LNCAP (cell line): ENCODE results near the gene GSX2.

Source experiments
- TF ChIP-seq, protein P1 (sequence below): fragments of 450-650 bp; IDR thresholded peaks from 2 replicates; pipeline ENCODE4 v1.5.1; 2017; ENCODE audit warnings: mild to moderate bottlenecking

GSX2 gene

DNA sequence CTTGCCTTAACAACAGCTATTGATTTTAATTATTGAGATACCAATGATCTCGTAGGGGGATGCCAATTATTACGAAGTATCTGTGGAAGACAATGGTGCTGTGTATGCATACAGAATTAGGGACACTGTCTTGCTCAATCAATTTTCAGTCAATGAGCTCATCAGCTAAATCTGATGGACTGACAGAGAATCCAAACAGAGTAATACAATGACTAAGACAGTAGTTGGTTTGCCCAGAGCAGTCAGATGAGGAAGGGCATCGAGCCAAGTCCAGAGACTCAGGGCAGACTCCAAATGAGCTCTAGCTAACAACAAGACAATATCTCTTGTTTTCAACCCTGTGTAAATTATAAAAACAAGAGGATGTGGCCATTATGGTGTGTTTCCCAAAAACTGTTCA is 14.7 kb upstream of the GSX2 start:
- TF ChIP-seq, protein P1, sequence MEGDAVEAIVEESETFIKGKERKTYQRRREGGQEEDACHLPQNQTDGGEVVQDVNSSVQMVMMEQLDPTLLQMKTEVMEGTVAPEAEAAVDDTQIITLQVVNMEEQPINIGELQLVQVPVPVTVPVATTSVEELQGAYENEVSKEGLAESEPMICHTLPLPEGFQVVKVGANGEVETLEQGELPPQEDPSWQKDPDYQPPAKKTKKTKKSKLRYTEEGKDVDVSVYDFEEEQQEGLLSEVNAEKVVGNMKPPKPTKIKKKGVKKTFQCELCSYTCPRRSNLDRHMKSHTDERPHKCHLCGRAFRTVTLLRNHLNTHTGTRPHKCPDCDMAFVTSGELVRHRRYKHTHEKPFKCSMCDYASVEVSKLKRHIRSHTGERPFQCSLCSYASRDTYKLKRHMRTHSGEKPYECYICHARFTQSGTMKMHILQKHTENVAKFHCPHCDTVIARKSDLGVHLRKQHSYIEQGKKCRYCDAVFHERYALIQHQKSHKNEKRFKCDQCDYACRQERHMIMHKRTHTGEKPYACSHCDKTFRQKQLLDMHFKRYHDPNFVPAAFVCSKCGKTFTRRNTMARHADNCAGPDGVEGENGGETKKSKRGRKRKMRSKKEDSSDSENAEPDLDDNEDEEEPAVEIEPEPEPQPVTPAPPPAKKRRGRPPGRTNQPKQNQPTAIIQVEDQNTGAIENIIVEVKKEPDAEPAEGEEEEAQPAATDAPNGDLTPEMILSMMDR: no peak

DNA sequence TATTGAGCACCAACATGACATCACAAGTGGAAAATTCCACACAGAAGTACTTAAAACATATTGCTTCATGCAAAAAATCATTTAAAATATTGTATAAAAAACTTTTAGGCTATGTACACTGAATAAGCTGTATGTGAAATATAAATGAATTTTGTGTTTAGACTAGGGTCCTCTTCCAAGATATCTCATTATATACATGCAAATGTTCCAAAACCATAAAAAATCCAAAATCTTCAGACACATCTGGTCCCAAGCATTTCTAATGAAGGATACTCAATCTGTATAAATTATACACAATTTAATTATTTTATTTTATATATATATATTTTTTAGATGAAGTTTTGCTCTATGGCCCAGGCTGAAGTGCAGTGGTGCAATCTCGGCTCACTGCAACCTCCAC is 10.1 kb upstream of the GSX2 start:
- TF ChIP-seq, protein P1: no peak

- TF ChIP-seq, protein P1: no peak
Observed at GRCh38 chr4:54090404-54090803, 9.6 kb upstream of the GSX2 start.

GRCh38 chr4:54090804-54091623 is 8.9 kb upstream of the GSX2 start:
- TF ChIP-seq, protein P1: no peak

DNA sequence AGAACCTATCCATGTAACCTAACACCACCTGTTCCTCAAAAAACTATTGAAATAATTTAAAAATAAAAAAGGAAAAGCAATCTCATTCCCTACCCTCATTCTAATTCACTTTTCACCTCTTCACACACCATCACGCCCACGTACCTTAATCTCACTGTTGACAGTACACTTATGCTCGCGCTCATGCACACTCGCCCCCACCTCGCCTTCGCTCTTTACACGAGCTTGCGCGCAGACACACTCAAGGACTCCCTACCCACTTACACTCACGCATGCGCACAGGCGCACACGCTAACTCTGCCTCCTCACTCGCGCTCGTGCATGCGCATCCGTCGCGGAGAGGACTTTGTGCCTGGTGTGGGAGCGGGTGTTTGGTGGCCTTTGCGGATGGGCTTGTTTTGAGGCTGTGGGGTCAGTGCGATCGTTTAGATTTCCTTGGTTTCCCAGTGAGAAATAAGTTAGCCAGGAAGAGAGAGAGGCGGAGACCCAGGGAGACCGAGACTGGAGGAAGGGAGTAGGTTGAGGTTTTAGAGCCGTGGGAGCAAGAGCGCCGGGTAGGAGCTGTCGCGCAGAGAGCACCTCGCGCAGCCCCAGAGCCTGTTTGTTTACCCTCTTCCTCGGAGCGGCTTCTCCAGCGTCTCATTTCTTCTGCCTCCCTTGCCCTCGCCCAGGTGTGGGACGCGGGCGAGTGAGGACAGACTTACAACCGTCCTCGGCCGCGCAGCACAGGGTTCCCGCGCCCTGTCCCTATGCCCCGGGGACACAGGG is 8.1 kb upstream of the GSX2 start:
- TF ChIP-seq, protein P1: no peak

DNA sequence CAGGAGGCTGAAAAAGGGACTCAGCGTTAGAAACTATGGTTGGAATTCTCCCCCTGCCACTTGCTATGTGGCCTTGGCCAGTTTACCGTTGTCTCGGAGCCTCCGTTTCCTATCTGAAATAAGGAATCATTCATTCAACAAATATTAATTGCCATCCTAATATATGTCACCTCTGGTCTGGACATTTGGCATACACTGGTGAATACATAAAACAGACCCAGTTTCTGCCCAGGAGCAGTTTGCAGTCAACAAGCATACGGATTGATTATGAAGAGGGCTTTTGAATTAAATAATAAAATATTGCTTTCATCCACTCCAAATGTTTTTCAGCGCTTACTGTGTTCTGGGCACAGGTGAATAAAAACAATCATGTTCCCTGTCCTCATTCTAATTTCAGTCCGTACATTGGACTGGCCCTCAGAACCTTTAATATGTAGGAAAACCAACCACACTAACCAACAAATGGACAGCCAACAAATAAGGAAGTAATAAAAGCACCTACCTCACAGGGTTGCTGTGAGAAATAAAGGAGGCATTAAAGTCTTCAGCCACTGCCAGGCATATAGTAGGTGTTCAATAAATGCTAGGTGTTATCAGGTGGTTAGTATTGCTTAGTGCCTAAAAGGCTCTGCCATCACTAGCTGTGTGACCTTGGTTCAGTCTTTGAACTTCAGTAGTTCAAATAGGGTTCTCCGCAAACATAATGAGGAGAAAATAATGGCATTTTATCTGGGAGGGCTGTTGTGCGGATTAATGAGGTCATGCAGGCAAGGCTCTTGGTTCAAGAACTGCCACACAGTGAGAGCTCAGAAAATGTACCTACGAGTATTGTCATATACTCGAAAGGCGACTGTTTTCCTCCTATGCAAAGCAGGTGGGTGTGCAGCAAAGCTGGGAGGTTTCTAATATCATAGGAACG is 7.3 kb upstream of the GSX2 start:
- TF ChIP-seq, protein P1: no peak
